Left lung (tissue), 14 donors: Measurements from ENCODE around the gene RALA. TPM values are rescaled to one million over a fixed set of nuclear protein-coding genes. Genes with fewer than 3 reads are reported as not detected.

ENCODE experiments used
- ATAC-seq: fragments of 200-7000 bp; cut with Tn5 transposase; one replicate; pipeline ENCODE4 v1.9.1; 2020; ENCODE audit warnings: moderate library complexity
- DNase-seq, 4 donors: peaks; one replicate each; pipeline ENCODE4 v3.0.0-alpha.2; 2013 to 2020
- H3K27ac ChIP-seq, 2 donors: fragments of 200-600 bp; sonication (generic) in 1 of 2; one replicate each; pipeline versions ENCODE4 v1.5.0 to v1.8.0; 2020 to 2021
- H3K27me3 ChIP-seq, 2 donors: fragments of 200-600 bp; sonication (generic) in 1 of 2; one replicate each; pipeline versions ENCODE4 v1.5.0 to v1.8.0; 2020 to 2021
- H3K36me3 ChIP-seq, 2 donors: fragments of 200-600 bp; sonication (generic) in 1 of 2; one replicate each; pipeline versions ENCODE4 v1.5.0 to v1.8.0; 2020 to 2021
- H3K4me1 ChIP-seq, 2 donors: fragments of 200-600 bp; one replicate each; pipeline ENCODE4 v1.8.0; 2021
- H3K4me3 ChIP-seq, 2 donors: fragments of 200-600 bp; sonication (generic) in 1 of 2; one replicate each; pipeline versions ENCODE4 v1.5.0 to v1.8.0; 2020 to 2021; ENCODE audit warnings: mild to moderate bottlenecking in 1 of 2
- H3K9me3 ChIP-seq, 2 donors: fragments of 200-600 bp; sonication (generic) in 1 of 2; one replicate each; pipeline versions ENCODE4 v1.5.0 to v1.8.0; 2020 to 2021
- CTCF ChIP-seq, 2 donors: fragments of 200-600 bp; sonication (generic) in 1 of 2; IDR thresholded peaks; one replicate each; pipeline versions ENCODE4 v1.5.0 to v1.8.0; 2021; ENCODE audit warnings: antibody characterized with exemption in 2 of 2
- intact Hi-C, 2 donors: fragments of 100-400 bp; cut with DNase I; formaldehyde crosslinking; loops; one replicate each; pipeline versions ENCODE4 v1.11.2 to v1.14.2; 2022
- long read RNA-seq, 12 donors: library from polyadenylated mRNA in 2 of 12; unstranded in 2 of 12; transcript quantifications; one replicate each; pipeline ENCODE4 v2.0.0 and lab custom pipeline, GENCODE V29; 2019 to 2026
- polyA plus RNA-seq, 6 donors: library from polyadenylated mRNA; unstranded; fragments of 120-200 nt; gene quantifications; one replicate each; pipeline ENCODE4 v1.2.1, GENCODE V29; 2013; ENCODE audit not compliant: insufficient read length in 6 of 6
- total RNA-seq, 2 donors: library from RNA; stranded (reverse); fragmentation: NEBNext Ultra II Directional; extraction: Animal tissue kit (Norgen Biotek cat#: 25700); gene quantifications; one replicate each; pipeline ENCODE4 v1.2.1, GENCODE V29; 2021
- donor health status: DM: no; HTN: yes; CAD: no.
- donor health status: DM: no; HTN: no; CAD: no.

RALA gene
- total RNA-seq (10 to 100 TPM; 45.8 to 46.6 TPM), polyA plus RNA-seq (100 to 1,000 TPM in 1 of 6 donors, 10 to 100 TPM in 5; 77.7 to 114 (median 93.5) TPM)
- long read RNA-seq, donor 1, transcript RALA-201 (5 exons, 2,880 nt): major isoform, 47 of 145 reads
- long read RNA-seq, donor 1, partial matches to known transcripts: 97 of 145 reads
- long read RNA-seq, donor 1, other reads (novel, unspliced or antisense): 0 of 145 reads
- long read RNA-seq, donor 2, transcript RALA-201 (5 exons, 2,880 nt): major isoform, 29 of 81 reads
- long read RNA-seq, donor 2, partial matches to known transcripts: 52 of 81 reads
- long read RNA-seq, donor 2, other reads (novel, unspliced or antisense): 0 of 81 reads
- long read RNA-seq, donor 3, transcript RALA-201 (5 exons, 2,880 nt): major isoform, 40 of 97 reads
- long read RNA-seq, donor 3, partial matches to known transcripts: 57 of 97 reads
- long read RNA-seq, donor 3, other reads (novel, unspliced or antisense): 0 of 97 reads
- long read RNA-seq, donor 4, transcript RALA-201 (5 exons, 2,880 nt): major isoform, 37 of 45 reads
- long read RNA-seq, donor 4, partial matches to known transcripts: 4 of 45 reads
- long read RNA-seq, donor 4, other reads (novel, unspliced or antisense): 4 of 45 reads
- long read RNA-seq, donor 5, transcript RALA-201 (5 exons, 2,880 nt): major isoform, 36 of 98 reads
- long read RNA-seq, donor 5, partial matches to known transcripts: 61 of 98 reads
- long read RNA-seq, donor 5, other reads (novel, unspliced or antisense): 0 of 98 reads
- long read RNA-seq, donor 6, transcript RALA-201 (5 exons, 2,880 nt): major isoform, 39 of 98 reads
- long read RNA-seq, donor 6, partial matches to known transcripts: 59 of 98 reads
- long read RNA-seq, donor 6, other reads (novel, unspliced or antisense): 0 of 98 reads
- long read RNA-seq, donor 7, transcript RALA-201 (5 exons, 2,880 nt): major isoform, 23 of 76 reads
- long read RNA-seq, donor 7, partial matches to known transcripts: 53 of 76 reads
- long read RNA-seq, donor 7, other reads (novel, unspliced or antisense): 0 of 76 reads
- long read RNA-seq, donor 8, transcript RALA-201 (5 exons, 2,880 nt): major isoform, 42 of 83 reads
- long read RNA-seq, donor 8, partial matches to known transcripts: 41 of 83 reads
- long read RNA-seq, donor 8, other reads (novel, unspliced or antisense): 0 of 83 reads
- long read RNA-seq, donor 9: 0 reads
- long read RNA-seq, donor 10, transcript RALA-201 (5 exons, 2,880 nt): major isoform, 17 of 21 reads
- long read RNA-seq, donor 10, partial matches to known transcripts: 0 of 21 reads
- long read RNA-seq, donor 10, other reads (novel, unspliced or antisense): 3 of 21 reads
- long read RNA-seq, donor 11, transcript RALA-201 (5 exons, 2,880 nt): major isoform, 48 of 145 reads
- long read RNA-seq, donor 11, partial matches to known transcripts: 95 of 145 reads
- long read RNA-seq, donor 11, other reads (novel, unspliced or antisense): 0 of 145 reads
- long read RNA-seq, donor 12, transcript RALA-201 (5 exons, 2,880 nt): major isoform, 38 of 96 reads
- long read RNA-seq, donor 12, partial matches to known transcripts: 57 of 96 reads
- long read RNA-seq, donor 12, other reads (novel, unspliced or antisense): 0 of 96 reads

- intact Hi-C loops: no loop called here
- Histone ChIP-seq H3K27me3 (no peaks in the 10 kb centered on the region), H3K4me3 (peak within 1 kb of the TSS; percentile 89 to 91), H3K9me3 (no peaks in the 10 kb centered on the region), H3K27ac (peak within 1 kb of the TSS; percentile 91 to 93), H3K4me1 (peaks cover 14 to 50% of the 10 kb centered on the region in 2 donors), H3K36me3 (no peaks in the 10 kb centered on the region)
- peak; percentile 91 to 98 (median 96) for DNase-seq
- peak; percentile 97 for ATAC-seq
- TF ChIP-seq CTCF (IDR thresholded peaks at IDR 0.05): no peak
Measured at GRCh38 chr7:39623047-39623731, at the start of gene RALA. RALA (plus strand) TSS chr7:39623572; CDS start chr7:39686668, 63,096 bp downstream.

GRCh38 chr7:39574673-39575349, 48.6 kb upstream of the RALA start:
- TF ChIP-seq CTCF (IDR thresholded peaks at IDR 0.05): no peak
- no peak for DNase-seq
- intact Hi-C loops: loop anchor here in 1 of 2 donors (10.0 kb wide), 1 partner anchor 170 kb away; no protein-coding TSS in a partner anchor
- Histone ChIP-seq H3K27ac (no peak overlapping the region), H3K4me1 (no peaks in the 10 kb centered on the region), H3K9me3 (no peaks in the 10 kb centered on the region), H3K4me3 (no peak overlapping the region), H3K27me3 (no peaks in the 10 kb centered on the region), H3K36me3 (peaks cover 0 to 36% of the 10 kb centered on the region in 2 donors)
- no peak for ATAC-seq

- Histone ChIP-seq H3K9me3 (no peaks in the 10 kb centered on the region), H3K4me3 (no peak overlapping the region), H3K36me3 (peaks cover 0 to 16% of the 10 kb centered on the region in 2 donors), H3K27me3 (no peaks in the 10 kb centered on the region), H3K27ac (no peak overlapping the region), H3K4me1 (no peaks in the 10 kb centered on the region)
- TF ChIP-seq CTCF (IDR thresholded peaks at IDR 0.05): no peak
- peak in 1 of 4 donors; percentile 68 for DNase-seq
- no peak for ATAC-seq
- intact Hi-C loops: loop anchor here in 1 of 2 donors (10.0 kb wide), 1 partner anchor 167 kb away; no protein-coding TSS in a partner anchor
Measured at GRCh38 chr7:39577229-39577874, 46.0 kb upstream of the RALA start.
